ENCODE results near the gene ATXN10. TPM values are rescaled to one million over a fixed set of nuclear protein-coding genes. Genes with fewer than 3 reads are reported as not detected.

Gene ATXN10
- total RNA-seq, 2 experiments from 2014 or later, result 43.8 to 48.0 TPM

GRCh38 chr22:45644714-45645113, 26.9 kb upstream of the ATXN10 start:
- intact Hi-C loops (cut with DNase I, micrococcal nuclease), result loop anchor here in 1 of 2 experiments (10.0 kb wide), 1 partner anchor 220 kb away; no protein-coding TSS in a partner anchor
- no peak for DNase-seq
- no peak for ATAC-seq (ENCODE audit: poor library complexity)
- Mint-ChIP-seq H3K4me3 (no peak overlapping the region), H3K27me3 (peaks cover 71% of the 10 kb centered on the region), H3K9me3 (no peaks in the 10 kb centered on the region), H3K27ac (no peak overlapping the region), H3K4me1 (ENCODE audit: low read depth) (no peaks in the 10 kb centered on the region), H3K36me3 (ENCODE audit: low read depth) (no peaks in the 10 kb centered on the region)
- no peak overlapping the region for H3K27ac ChIP-seq (ENCODE audit: low read depth in 1 of 2, low read length in 2 of 2)
- POLR2A ChIA-PET, result no interaction called here
- H3K27me3 ChIP-seq (ENCODE audit: control insufficient read depth in 1 of 2, insufficient read depth in 2 of 2, low read length in 2 of 2), result peaks cover 22 to 24% of the 10 kb centered on the region in 2 experiments
- H3K9me3 ChIP-seq (ENCODE audit: control insufficient read depth in 1 of 2, insufficient read depth in 1 of 2, low read length in 2 of 2), result peaks cover 0 to 8% of the 10 kb centered on the region in 2 experiments
- CTCF ChIA-PET, result interaction anchor here (0.6 kb wide), 1 partner anchor 107 kb away, joined by 4 read pairs; no protein-coding TSS in a partner anchor
- TF ChIP-seq CTCF (IDR thresholded peaks at IDR 0.05), result no peak
- H3K4me3 ChIP-seq (ENCODE audit: low read length), result no peak overlapping the region
- H3K4me1 ChIP-seq (ENCODE audit: insufficient read depth, low read length), result peaks cover 20% of the 10 kb centered on the region
- H3K36me3 ChIP-seq (ENCODE audit: insufficient read depth, low read length), result no peaks in the 10 kb centered on the region

GRCh38 chr22:45645150-45645525, 26.5 kb upstream of the ATXN10 start:
- intact Hi-C loops (cut with DNase I, micrococcal nuclease), result loop anchor here in 1 of 2 experiments (10.0 kb wide), 1 partner anchor 220 kb away; no protein-coding TSS in a partner anchor
- ATAC-seq (ENCODE audit: poor library complexity) (no peak), DNase-seq (no peak)
- Histone ChIP-seq H3K9me3 (ENCODE audit: control insufficient read depth in 1 of 2, insufficient read depth in 1 of 2, low read length in 2 of 2) (peaks cover 0 to 8% of the 10 kb centered on the region in 2 experiments), H3K27me3 (ENCODE audit: control insufficient read depth in 1 of 2, insufficient read depth in 2 of 2, low read length in 2 of 2) (peaks cover 18 to 23% of the 10 kb centered on the region in 2 experiments), H3K4me1 (ENCODE audit: insufficient read depth, low read length) (peaks cover 16% of the 10 kb centered on the region), H3K4me3 (ENCODE audit: low read length) (no peak overlapping the region), H3K36me3 (ENCODE audit: insufficient read depth, low read length) (no peaks in the 10 kb centered on the region), H3K27ac (ENCODE audit: low read depth in 1 of 2, low read length in 2 of 2) (no peak overlapping the region)
- no peaks in the 10 kb centered on the region for H3K9me3 Mint-ChIP-seq
- TF ChIP-seq CTCF (IDR thresholded peaks at IDR 0.05), result no peak
- no peak overlapping the region for H3K4me3 Mint-ChIP-seq
- peaks cover 67% of the 10 kb centered on the region for H3K27me3 Mint-ChIP-seq
- no peaks in the 10 kb centered on the region for H3K36me3 Mint-ChIP-seq (ENCODE audit: low read depth)
- no peak overlapping the region for H3K27ac Mint-ChIP-seq
- CTCF ChIA-PET, result interaction anchor here (0.6 kb wide), 1 partner anchor 107 kb away, joined by 4 read pairs; no protein-coding TSS in a partner anchor
- no peaks in the 10 kb centered on the region for H3K4me1 Mint-ChIP-seq (ENCODE audit: low read depth)
- POLR2A ChIA-PET, result no interaction called here

- no peak overlapping the region for H3K4me3 Mint-ChIP-seq
- intact Hi-C loops (cut with DNase I, micrococcal nuclease), result loop anchor here in 1 of 2 experiments (10.0 kb wide), 1 partner anchor 219 kb away; no protein-coding TSS in a partner anchor
- CTCF ChIA-PET, result no interaction called here
- peak; percentile 84 for TF ChIP-seq CTCF (IDR thresholded peaks at IDR 0.05)
- no peaks in the 10 kb centered on the region for H3K36me3 Mint-ChIP-seq (ENCODE audit: low read depth)
- no peak overlapping the region for H3K27ac ChIP-seq (ENCODE audit: low read depth in 1 of 2, low read length in 2 of 2)
- H3K36me3 ChIP-seq (ENCODE audit: insufficient read depth, low read length), result no peaks in the 10 kb centered on the region
- H3K9me3 ChIP-seq (ENCODE audit: control insufficient read depth in 1 of 2, insufficient read depth in 1 of 2, low read length in 2 of 2), result peaks cover 0 to 7% of the 10 kb centered on the region in 2 experiments
- H3K27ac Mint-ChIP-seq, result no peak overlapping the region
- peaks cover 12 to 20% of the 10 kb centered on the region in 2 experiments for H3K27me3 ChIP-seq (ENCODE audit: control insufficient read depth in 1 of 2, insufficient read depth in 2 of 2, low read length in 2 of 2)
- H3K4me1 ChIP-seq (ENCODE audit: insufficient read depth, low read length), result peaks cover 12% of the 10 kb centered on the region
- POLR2A ChIA-PET, result no interaction called here
- H3K27me3 Mint-ChIP-seq, result peaks cover 66% of the 10 kb centered on the region
- H3K4me1 Mint-ChIP-seq (ENCODE audit: low read depth), result no peaks in the 10 kb centered on the region
- ATAC-seq (ENCODE audit: poor library complexity) (peak; percentile 97), DNase-seq (peak; percentile 51 to 86 (median 75))
- H3K4me3 ChIP-seq (ENCODE audit: low read length), result no peak overlapping the region
- H3K9me3 Mint-ChIP-seq, result no peaks in the 10 kb centered on the region
Measured at GRCh38 chr22:45645526-45646414, 25.9 kb upstream of the ATXN10 start.
